Glutamatergic neuron (in vitro differentiated cells): Measurements from ENCODE around the gene SCN4A. TPM values are rescaled to one million over a fixed set of nuclear protein-coding genes. Genes with fewer than 3 reads are reported as not detected.
A peak's percentile ranks its signal among the peaks of the same experiment; 100 is the strongest.

ENCODE experiments used
- DNase-seq: peaks from one replicate; pipeline ENCODE4 v3.0.0; 2022
- H3K27ac Mint-ChIP-seq: one replicate; pipeline ENCODE4 v1.8.0; 2020; ENCODE audit warnings: mild to moderate bottlenecking, mixed read lengths, inconsistent platforms; ENCODE audit not compliant: unreplicated experiment
- H3K27me3 Mint-ChIP-seq: one replicate; pipeline ENCODE4 v1.8.0; 2020; ENCODE audit warnings: mild to moderate bottlenecking, moderate library complexity, mixed read lengths, inconsistent platforms; ENCODE audit not compliant: unreplicated experiment
- H3K36me3 Mint-ChIP-seq: one replicate; pipeline ENCODE4 v1.8.0; 2020; ENCODE audit warnings: mild to moderate bottlenecking, mixed read lengths, inconsistent platforms; ENCODE audit not compliant: unreplicated experiment
- H3K4me1 Mint-ChIP-seq: one replicate; pipeline ENCODE4 v1.8.0; 2020; ENCODE audit warnings: mild to moderate bottlenecking, low read depth, mixed read lengths, inconsistent platforms; ENCODE audit not compliant: unreplicated experiment
- H3K4me3 Mint-ChIP-seq: one replicate; pipeline ENCODE4 v1.8.0; 2020; ENCODE audit warnings: mild to moderate bottlenecking, mixed read lengths, inconsistent platforms; ENCODE audit not compliant: unreplicated experiment
- H3K9me3 Mint-ChIP-seq: one replicate; pipeline ENCODE4 v1.8.0; 2020; ENCODE audit warnings: mild to moderate bottlenecking, moderate library complexity, mixed read lengths, inconsistent platforms; ENCODE audit not compliant: unreplicated experiment
- total RNA-seq: library from RNA; stranded (reverse); fragmentation: NEBNext Ultra II Directional; extraction: Animal tissue kit (Norgen Biotek cat#: 25700); gene quantifications from one replicate; pipeline ENCODE4 v1.2.1, GENCODE V29; 2021; ENCODE audit not compliant: unreplicated experiment
- TF ChIP-seq, protein P1 (sequence below): fragments of 200-600 bp; sonication (generic); IDR thresholded peaks from one replicate; pipeline ENCODE4 v1.5.0; 2021; ENCODE audit not compliant: partially characterized antibody, unreplicated experiment

SCN4A gene
- total RNA-seq, 1 donor from 2014 or later, result 7.9 TPM

DNA sequence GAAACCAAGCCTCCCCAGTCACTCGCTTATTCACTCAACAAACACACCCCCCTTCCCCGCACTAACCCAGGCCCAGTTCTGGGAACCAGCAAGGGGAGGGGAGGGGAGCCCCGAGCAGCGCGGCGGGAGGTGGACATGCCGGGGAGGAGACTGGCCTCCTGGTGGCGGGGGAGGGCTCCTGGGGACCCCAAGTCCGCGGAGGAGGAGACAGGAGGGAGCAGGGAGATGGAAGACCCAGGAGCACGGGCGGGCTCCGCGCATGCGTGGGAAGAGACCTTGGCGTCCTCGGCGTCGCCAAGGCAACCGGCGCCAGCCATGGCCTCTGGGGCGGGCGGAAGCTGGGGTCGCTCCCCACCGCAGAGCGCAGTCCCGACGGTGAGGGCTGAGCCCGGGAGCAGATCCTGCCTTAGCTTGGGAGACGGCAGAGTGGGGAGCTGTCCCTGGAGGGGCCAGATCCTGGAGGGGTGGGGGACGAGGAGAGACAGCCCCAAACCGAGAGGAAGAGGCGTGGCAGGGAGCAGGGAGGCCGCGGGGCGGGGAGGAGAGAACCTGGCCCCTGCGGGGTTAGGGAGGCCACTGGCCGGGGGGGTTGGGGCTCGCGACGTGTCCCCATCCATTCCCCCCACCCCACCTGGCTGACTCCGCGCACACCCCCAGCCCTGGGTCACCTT is 25.5 kb upstream of the SCN4A start, which contains the start of gene PRR29:
Gene PRR29, plus strand, starts transcription at position 302 of the 671 bp plus-strand sequence. Its CDS starts 14 bp downstream, at position 316.
- TF ChIP-seq, protein P1, sequence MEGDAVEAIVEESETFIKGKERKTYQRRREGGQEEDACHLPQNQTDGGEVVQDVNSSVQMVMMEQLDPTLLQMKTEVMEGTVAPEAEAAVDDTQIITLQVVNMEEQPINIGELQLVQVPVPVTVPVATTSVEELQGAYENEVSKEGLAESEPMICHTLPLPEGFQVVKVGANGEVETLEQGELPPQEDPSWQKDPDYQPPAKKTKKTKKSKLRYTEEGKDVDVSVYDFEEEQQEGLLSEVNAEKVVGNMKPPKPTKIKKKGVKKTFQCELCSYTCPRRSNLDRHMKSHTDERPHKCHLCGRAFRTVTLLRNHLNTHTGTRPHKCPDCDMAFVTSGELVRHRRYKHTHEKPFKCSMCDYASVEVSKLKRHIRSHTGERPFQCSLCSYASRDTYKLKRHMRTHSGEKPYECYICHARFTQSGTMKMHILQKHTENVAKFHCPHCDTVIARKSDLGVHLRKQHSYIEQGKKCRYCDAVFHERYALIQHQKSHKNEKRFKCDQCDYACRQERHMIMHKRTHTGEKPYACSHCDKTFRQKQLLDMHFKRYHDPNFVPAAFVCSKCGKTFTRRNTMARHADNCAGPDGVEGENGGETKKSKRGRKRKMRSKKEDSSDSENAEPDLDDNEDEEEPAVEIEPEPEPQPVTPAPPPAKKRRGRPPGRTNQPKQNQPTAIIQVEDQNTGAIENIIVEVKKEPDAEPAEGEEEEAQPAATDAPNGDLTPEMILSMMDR, result no peak
- Mint-ChIP-seq H3K27ac (no peak within 1 kb of the TSS), H3K4me1 (no peaks in the 10 kb centered on the region), H3K9me3 (peaks cover 6% of the 10 kb centered on the region), H3K4me3 (peak within 1 kb of the TSS; percentile 81), H3K27me3 (peaks cover 14% of the 10 kb centered on the region), H3K36me3 (no peaks in the 10 kb centered on the region)
- DNase-seq, result peak; percentile 88

- H3K27me3 Mint-ChIP-seq, result peaks cover 17% of the 10 kb centered on the region
- no peak for DNase-seq
Measured at GRCh38 chr17:63997341-63998048, 24.8 kb upstream of the SCN4A start.

GRCh38 chr17:63996430-63997182 is 23.9 kb upstream of the SCN4A start:
- peaks cover 9% of the 10 kb centered on the region for H3K9me3 Mint-ChIP-seq
- DNase-seq, result no peak
- no peak overlapping the region for H3K4me3 Mint-ChIP-seq
- H3K4me1 Mint-ChIP-seq, result peaks cover 3% of the 10 kb centered on the region
- H3K27ac Mint-ChIP-seq, result no peak overlapping the region
- no peaks in the 10 kb centered on the region for H3K36me3 Mint-ChIP-seq
- TF ChIP-seq, protein P1, result no peak
- peaks cover 22% of the 10 kb centered on the region for H3K27me3 Mint-ChIP-seq

More at GRCh38 chr17:63997341-63998048, 24.8 kb upstream of the SCN4A start:
- Mint-ChIP-seq H3K4me3 (peak overlapping the region; percentile 81), H3K9me3 (peaks cover 6% of the 10 kb centered on the region), H3K27ac (no peak overlapping the region), H3K36me3 (no peaks in the 10 kb centered on the region), H3K4me1 (no peaks in the 10 kb centered on the region)
- TF ChIP-seq, protein P1, result no peak

GRCh38 chr17:63995626-63996025 is 22.9 kb upstream of the SCN4A start:
- Mint-ChIP-seq H3K9me3 (peaks cover 11% of the 10 kb centered on the region), H3K27me3 (peaks cover 22% of the 10 kb centered on the region), H3K27ac (no peak overlapping the region), H3K36me3 (no peaks in the 10 kb centered on the region), H3K4me3 (no peak overlapping the region), H3K4me1 (peaks cover 8% of the 10 kb centered on the region)
- TF ChIP-seq, protein P1, result no peak
- DNase-seq, result no peak
